Measurements from ENCODE around the gene PLXNB3.
"Not testable (repeated sequence)": the region's sequence is repeated elsewhere in the genome, so short reads cannot be mapped to it uniquely, and the experiment has no call there.

The PLXNB3 gene

DNA sequence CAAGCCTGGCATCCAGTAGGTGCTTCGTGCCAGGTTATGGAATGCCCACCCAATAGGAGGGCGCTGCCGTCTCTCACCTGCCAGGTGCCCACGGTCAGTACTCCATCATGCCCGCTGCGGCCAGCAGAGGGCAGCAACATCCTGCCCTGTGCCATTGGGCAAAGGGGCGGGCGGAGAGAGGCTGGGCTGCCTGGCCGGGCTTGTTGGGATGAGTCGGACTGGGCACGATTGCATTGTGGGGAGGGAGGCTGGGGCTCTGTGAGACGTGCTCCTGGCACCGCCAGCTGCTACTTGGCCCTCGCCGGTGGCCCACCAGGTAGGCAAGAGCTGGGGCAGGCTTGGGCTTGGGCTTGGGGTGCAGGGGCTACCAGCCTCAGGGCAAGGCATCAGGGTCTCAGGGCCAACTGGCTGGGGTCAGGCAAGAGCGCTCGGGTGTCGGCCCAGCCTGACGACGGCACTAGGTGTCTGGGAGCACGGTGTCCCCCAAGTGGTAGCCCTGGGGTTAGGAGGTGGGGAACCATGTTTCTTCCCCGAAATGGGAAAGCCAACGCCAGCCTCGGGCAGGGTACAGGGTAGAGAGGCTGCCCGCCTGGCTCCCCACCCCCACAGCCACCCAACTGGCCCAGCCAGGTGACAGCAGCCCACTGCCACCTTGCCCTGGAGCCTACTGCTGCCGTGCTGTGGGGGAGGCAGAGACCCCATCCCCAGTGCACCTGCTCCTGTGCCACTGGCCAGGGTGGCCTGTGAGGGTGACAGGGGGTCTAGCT lies at the start of gene PLXNB3:
Gene PLXNB3, plus strand, starts transcription at position 261 of the 767 bp plus-strand sequence. CDS start 1,287 bp downstream, outside the sequence.
- DNase-seq, result peak; percentile 77

DNA sequence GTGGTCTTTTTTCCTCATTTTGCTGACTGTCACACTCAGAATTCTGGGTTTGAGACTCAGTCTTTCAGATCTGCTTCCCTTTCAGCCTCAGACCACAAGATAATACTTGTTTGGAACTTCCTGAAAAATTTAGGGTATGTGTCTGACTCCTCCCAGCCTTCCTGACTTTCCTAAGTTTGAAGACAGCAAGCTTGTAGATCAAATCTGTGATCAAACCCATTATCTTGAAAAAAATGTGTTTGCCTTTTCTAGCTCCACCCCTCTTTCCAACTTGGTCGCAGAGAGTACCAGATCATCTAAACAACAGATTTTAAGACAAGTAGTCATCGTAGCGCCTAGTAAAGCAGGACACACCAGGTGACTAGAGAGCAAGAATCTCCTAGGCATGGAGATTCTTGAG lies 49.8 kb upstream of the PLXNB3 start:
- no peak for DNase-seq

DNA sequence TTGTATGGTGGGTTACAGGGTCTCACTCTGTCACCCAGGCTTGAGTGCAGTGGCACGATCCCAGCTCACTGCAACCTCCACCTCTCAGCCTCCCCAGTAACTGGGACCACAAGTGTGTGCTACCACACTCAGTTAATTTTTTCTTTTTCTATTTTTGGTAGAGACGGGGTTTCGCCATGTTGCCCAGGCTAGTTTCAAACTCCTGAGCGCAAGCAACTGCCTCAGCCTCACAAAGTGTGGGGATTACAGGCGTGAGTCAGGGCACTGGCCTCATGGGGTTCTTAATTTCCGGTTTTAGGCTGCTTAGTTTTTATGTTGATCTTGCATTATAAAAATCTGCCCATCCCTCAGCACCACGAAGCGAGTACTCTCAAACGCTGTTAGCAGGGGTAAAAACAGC lies 46.6 kb upstream of the PLXNB3 start:
- no peak for DNase-seq

DNA sequence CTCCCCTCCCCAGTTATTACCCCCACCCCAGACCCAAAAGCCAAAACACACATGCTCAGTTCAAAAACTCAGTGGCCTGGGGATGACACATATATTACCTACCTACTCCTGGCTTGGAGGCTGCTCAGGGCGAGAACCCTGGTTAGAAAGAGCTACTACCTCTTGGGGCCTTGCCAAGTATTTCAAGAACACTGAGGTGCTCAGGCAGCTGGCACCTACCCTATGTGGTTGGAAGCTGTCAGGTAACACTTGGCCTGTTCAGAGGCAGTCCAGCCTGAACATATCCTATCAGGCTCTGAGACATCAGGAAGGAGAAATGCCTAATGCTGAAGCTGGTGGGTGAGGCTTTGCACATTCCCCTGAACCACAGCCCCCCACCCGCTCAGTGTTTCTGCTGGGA lies 44.8 kb upstream of the PLXNB3 start:
- DNase-seq, result no peak

DNA sequence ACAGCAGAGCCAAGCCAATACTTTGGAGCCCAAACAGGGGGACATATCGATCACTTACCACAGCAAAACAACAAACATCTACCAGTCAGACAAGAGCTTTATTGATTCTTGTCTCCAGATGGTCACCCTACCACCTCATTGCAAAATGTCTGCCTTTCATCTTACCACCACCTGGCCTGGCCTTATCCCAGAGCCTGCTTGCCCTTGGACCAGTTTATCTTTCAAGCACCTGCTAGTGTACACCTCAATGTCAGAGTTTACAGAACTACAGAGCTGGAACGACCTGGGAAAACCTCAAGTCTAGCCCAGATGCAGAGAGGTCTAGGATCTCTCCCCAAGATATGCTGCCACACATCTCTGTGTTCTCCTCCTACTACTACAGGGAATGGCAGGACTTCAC lies 44.3 kb upstream of the PLXNB3 start:
- DNase-seq, result no peak

DNA sequence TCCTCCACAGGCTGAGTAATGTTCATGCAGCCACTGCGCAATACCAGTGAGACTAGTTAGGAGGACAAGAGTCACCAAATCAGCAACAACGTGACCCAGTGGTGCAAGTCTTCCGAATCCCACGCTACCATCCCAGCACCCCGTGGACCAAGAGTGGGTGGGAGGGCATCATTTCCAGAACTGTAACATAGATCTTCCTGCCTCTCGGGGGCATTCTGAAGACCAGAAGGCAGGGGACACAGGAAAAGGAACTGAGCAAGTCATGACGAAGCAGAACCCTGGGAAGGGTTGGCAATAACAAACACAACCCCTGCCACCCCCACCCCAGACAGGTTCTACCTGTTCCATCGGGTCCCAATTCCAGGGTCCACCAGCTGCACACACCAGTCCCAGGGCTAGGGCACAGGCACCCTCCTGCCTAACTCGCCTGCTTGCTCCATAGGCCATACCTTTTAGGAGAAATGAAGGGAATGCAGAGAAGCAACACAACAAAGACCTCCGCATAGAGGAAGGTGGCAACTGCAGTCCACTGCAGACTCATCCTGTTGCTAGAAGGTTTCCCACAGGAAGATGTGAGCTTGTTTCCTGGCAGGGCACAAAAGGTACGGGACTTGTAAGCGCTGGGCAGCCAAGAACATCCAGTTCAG lies 41.2 kb upstream of the PLXNB3 start:
- no peak for DNase-seq

DNA sequence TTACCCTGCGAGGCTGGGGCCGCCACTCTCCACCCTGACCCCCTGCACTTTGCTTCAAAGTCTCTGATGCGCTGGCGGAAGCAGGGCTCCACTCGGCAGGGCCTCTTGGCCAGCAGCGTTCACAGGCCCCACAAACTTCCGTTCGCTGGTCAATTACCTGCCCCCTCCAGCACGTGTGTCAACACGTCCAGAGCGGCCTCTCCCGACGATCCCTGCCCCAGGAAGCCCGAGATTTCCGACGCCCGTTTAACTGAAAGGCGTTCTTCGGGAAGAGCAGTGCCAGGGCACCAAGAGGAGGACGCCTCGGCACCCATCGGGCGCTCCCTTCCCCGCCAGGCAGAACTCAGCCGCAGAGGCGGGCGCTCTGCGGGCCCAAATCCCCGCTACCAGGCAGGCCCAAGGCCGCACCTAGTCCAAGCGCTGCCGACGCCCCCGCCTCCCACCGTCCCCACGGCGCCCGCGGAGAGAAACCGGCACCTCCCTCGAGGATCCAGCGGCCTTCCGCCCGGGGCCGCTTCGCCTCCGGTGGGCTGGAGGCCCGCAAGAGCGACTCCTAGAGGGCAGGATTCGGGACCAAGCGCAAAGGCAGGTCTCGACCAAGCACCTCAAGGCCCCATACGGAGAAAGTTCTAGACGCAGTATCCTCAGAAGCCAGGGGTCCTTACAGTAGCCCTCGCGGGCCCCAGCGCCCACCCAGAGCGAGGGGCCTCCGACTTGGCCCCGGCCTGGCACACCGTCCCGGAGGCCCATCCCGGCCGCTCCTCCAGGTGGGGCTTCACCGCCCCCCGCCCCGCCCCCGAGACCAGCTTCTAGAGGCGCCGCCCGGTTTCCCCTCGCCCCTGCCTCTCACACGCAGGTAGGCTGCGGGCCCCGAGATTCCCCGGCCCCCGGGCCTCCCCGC lies 40.4 kb upstream of the PLXNB3 start:
- DNase-seq, result peak; percentile 44

DNA sequence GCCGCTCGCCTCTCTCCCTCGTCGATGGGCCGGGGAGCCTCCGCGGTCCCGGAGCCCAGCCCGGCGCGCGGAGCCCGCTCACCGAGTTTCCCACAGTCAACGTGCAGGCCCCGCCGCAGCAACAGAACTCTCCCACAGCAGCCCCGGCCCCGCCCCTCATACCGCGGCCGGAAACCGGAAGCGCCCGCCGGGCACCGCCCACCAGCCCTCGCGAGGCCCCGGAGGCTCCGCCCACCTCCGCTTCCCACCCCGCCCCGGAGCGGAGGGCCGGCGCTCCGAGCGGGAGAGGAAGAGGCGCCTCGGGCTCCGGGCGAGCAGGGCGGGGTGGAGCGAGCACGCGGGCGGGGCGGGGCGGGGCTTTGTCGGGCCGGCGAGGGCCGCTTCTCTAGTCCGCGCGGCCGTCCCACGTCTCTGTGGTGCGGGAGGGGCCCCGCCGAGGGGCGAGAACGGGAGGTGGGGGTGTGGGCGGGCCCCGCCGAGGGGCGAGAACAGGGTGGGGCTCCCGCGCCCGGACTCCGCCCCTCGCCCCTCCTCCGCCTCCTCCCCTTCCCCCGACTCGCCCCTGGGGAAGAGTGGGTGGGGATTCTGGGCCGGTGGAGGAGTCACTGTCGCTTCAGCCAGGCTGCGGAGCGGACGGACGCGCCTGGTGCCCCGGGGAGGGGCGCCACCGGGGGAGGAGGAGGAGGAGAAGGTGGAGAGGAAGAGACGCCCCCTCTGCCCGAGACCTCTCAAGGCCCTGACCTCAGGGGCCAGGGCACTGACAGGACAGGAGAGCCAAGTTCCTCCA lies 39.6 kb upstream of the PLXNB3 start, which contains the start of the genes ABCD1 and BCAP31:
Gene ABCD1, plus strand, starts transcription at position 605 of the 787 bp plus-strand sequence. CDS start 411 bp downstream, outside the sequence.
Gene BCAP31, minus strand, starts transcription at position 136 of the 787 bp plus-strand sequence. CDS start 1,143 bp downstream, outside the sequence.
- DNase-seq, result peak; percentile 88

DNA sequence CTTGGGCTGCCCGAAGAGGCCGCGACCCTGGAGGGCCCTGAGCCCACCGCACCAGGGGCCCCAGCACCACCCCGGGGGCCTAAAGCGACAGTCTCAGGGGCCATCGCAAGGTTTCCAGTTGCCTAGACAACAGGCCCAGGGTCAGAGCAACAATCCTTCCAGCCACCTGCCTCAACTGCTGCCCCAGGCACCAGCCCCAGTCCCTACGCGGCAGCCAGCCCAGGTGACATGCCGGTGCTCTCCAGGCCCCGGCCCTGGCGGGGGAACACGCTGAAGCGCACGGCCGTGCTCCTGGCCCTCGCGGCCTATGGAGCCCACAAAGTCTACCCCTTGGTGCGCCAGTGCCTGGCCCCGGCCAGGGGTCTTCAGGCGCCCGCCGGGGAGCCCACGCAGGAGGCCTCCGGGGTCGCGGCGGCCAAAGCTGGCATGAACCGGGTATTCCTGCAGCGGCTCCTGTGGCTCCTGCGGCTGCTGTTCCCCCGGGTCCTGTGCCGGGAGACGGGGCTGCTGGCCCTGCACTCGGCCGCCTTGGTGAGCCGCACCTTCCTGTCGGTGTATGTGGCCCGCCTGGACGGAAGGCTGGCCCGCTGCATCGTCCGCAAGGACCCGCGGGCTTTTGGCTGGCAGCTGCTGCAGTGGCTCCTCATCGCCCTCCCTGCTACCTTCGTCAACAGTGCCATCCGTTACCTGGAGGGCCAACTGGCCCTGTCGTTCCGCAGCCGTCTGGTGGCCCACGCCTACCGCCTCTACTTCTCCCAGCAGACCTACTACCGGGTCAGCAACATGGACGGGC lies 38.8 kb upstream of the PLXNB3 start:
- DNase-seq, result no peak

DNA sequence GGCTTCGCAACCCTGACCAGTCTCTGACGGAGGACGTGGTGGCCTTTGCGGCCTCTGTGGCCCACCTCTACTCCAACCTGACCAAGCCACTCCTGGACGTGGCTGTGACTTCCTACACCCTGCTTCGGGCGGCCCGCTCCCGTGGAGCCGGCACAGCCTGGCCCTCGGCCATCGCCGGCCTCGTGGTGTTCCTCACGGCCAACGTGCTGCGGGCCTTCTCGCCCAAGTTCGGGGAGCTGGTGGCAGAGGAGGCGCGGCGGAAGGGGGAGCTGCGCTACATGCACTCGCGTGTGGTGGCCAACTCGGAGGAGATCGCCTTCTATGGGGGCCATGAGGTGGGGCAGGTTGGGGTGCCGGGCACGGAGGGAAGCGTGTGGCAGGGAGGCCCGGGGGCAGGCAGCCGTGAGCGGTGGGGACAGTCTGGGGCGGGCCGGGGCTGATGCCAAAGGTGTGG lies 38.2 kb upstream of the PLXNB3 start:
- no peak for DNase-seq

DNA sequence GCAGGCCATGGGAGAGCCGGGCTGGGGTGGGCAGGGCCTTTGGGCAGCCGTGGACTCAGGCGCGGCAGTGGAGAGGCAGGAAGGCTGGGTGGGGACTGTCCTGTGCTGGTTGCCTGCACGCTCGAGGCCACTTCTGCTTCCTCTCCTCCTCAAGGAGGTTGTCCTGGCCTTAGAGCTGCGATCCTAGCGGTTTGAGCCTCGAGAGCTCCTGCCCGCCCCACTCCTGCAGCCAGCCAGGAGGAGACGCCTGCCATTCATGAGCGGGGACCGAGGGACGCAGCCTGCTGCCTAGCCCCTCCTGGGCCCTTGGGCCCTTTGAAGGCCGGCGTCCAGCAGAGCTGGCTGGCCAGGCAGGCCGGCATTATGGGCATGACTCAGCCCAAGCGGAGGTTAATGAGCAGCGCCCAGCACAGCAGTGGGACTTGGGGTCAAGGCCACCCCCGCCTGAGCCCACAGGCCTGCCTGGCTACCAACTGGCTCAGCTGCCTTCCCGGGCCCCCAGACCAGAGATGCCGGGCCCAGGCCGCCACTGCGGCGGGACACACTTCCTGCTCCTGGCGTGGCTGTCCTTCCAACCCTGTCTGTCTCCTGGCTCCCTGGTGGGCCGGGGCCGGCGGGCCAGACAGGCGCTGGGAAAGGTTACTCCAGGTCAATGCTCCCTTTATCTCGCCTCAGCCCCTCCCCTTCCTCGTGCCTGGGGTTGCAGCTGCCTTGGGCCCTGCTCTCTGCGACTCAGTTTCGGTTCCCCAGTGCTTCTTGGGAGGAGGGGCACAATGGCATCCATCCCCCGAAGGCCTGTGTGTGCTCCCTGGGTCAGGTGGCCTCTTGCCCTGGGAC lies 37.5 kb upstream of the PLXNB3 start:
- DNase-seq, result peak; percentile 39

DNA sequence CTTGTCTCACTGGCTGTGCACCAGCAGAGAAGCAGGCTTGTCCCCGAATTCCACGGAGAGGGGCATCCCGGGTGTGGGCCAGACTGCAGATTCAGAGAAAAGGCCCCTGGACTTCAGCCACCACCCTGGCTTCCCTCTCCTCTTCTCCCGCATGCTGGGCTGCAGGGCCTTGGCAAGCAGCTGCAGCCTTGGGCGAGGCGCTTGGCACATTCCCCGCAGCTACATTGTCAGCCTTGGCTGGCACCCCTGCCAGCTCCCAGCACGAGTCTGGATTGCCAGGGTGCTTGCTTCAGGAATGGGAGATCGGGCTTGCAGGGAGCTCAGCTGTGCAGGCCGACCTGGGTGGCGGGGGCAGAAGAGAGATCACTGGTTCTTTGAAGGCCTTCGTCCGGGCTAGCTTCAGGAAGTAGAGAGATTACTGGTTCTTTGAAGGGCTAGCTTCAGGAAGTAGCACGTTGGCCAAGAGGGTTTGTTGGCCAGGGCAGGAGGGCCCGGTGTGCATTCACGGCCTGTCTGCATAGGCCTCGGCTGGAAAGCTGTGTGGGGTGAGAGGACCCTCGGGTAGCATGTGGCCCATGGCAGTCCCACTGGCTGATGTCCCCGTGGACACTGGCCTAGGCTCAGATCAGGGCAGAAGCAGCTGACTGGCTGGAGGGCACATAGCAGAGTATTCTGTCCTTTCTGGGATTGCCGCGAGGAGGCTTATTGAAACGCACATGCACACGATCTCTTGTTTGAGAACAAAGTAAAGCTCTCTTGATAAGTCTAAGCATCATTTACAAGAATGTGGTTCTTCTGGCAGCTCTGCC lies 36.7 kb upstream of the PLXNB3 start:
- DNase-seq, result no peak

DNA sequence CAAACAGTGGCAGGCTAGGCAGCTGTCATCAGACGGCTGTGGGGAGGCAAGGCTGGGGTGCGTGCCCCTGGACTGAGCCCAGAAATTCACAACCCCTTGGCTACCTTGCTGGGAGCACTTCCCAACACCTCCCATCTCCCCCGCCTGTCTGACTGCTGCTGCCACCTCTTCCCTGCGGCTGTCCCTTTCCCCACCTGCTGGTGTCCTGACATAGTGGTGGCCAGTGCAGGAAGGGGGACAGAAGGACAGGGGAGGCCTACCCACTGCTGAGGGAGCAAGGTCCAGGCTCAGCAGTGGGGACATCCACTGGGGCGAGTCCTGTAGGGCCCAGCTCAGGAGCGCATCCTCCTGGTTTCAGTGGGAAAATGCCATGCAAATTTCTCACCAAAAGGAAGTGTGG lies 36.0 kb upstream of the PLXNB3 start:
- no peak for DNase-seq

DNA sequence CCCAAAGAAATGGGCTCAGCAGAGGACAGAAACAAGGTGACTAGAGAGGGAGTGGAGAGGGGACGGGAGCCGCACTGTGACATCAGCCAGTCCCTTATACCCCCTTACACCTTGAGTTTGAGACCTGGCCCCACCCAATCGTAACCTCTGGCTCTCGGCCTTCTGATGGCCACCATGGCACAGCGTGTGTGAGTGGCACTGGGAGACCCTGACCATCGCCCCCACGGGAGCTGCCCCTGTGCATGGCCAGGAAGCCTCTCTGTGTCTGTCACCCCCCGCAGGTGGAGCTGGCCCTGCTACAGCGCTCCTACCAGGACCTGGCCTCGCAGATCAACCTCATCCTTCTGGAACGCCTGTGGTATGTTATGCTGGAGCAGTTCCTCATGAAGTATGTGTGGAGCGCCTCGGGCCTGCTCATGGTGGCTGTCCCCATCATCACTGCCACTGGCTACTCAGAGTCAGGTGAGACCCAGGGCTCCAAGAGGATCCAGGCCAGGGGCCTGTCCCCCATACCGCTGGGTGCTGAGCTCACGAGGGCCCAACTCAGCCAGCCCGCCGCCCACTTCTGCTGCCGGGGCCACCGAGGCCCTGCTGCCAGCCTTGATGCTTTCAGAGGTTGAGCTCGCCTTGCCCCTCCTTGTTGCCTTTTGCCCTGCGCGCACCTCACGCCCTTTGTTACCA lies 35.0 kb upstream of the PLXNB3 start:
- no peak for DNase-seq

DNA sequence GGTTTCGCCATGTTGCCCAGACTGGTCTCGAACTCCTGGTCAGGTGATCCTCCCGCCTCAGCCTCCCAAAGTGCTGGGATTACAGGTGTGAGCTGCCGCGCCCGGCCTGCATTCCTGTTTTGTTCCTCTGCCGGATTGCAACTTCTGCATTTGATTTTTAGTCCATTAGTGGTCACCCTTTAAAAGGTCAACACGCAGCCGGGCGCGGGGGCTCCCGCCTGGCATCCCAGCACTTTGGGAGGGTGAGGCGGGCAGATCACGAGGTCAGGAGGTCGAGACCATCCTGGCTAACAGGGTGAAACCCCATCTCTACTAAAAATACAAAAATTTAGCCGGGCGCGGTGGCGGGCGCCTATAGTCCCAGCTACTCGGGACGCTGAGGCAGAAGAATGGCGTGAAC lies 33.9 kb upstream of the PLXNB3 start:
- not testable (repeated sequence) for DNase-seq

DNA sequence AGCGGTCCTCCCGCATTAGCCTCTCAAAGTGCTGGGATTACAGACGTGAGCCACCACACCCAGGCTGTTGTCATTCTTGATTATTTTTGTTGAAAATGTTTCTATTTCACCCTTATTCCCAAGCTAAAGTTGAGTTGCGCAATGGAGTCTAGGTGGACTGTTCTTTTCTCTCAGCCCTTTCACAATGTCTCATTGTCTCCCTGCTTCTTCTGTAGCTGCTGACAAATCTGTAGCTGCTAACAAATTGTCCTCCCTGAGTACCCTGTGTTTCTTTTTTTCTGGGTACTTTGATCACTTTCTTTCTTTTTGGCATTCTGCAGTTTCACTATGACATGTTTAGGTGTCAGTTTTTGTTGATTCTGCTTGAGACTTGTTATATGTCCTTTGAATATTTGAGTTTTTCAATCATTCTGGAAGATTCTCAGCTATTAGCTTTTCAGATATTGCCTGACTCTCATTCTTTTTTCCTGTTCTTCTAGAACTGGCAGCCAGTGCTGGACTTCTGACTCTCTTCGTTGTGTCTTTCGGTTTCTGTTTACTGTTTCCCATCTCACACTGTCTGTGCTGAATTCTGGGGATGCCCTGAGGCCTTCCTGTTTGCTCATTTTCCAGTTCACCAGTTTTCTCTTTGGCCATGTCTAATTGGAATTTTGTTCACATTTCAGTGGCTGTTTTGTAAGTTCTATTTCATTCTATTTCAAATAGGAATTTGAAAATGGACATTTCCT lies 32.8 kb upstream of the PLXNB3 start:
- peak; percentile 43 for DNase-seq

DNA sequence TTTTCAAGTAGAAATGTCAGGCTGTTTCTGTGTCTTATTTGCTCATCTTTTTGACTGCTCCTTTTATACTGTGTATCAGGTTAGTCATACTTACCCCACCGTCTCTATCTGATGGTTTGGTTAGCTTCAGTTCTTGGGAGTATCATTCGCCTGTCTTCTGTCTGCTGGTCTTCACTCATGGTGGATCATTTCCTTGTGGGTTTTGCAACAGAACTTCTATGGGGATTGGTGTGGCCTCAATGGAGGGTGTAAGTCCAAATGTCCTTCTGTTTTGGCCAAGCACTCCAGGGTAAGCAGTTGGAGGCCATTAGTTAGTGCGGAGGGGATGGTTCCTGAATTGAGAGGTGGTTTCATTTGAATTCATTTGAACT lies 32.2 kb upstream of the PLXNB3 start:
- DNase-seq, result no peak

DNA sequence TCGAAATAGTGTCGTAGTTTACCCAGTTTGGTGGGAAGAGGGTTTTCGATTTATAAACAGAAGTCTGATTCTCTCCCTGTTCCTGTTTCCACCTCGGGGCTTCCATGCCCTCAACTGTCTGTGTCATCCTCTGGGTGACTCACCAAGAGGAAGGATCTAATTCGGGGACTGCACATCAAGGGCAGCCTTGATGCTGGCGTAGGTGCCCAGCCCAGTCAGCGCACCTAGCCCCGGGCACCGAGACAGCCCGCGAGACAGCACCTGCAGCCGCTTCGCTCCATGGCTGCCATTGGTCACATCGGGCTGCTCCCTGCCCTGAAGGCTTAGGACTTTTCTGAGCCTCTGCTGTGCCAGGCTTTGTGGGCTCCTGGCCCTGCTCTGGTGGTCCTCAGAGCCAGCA lies 31.6 kb upstream of the PLXNB3 start:
- no peak for DNase-seq

All from activated CD4-positive, alpha-beta T cell treated with anti-CD3 and anti-CD28 coated beads, Interleukin-2, amount 50 U/mL, for 16 hours (primary cell).